ENCODE data around the gene PTGS1.
"Not testable (repeated sequence)": the region's sequence is repeated elsewhere in the genome, so short reads cannot be mapped to it uniquely, and the experiment has no call there.

Gene PTGS1

DNA sequence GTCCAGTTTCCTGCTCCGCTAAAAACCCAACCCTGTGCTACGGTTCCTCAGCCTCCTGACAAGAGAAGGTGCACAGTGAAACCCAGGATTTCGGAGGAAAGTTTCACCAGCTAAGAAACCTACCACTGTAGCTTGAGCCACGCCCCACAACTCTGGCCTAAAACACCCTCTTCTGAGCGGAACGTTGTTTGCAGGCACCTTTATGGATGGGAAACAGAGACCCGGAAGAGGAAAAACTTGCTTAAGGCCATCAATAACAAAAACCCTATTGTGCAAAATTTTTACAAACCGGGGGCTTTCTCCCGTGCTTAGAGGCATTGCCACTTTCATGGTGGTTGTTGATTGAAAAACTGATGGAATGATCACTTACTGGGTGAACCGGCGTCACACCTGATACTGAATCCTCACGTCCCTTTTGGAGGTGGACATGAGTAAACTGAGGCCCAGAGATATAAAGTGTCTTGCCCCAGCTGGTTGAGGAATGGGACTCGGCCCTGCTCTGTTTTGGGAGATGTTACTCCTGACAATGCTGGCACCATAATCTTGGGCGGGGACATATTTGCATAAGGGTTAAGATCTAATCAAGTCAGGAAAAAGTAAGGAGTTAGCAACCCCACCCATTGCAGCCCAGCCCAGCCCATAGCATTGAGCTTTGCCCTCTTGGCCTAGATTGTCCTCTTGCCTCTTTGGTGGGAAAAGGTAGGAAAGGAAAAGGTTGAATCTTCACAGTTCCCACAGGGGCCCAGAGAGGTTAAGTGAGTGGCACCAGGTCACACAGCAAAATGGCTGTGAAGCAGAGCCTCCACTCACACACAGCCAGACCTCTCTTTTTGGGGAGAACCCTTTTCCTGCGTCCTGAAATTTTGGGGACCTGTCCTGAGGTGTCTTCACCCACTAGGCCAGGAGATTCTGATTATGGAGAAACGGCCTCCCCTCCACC is 23.2 kb upstream of the PTGS1 start:
- no peak for DNase-seq

DNA sequence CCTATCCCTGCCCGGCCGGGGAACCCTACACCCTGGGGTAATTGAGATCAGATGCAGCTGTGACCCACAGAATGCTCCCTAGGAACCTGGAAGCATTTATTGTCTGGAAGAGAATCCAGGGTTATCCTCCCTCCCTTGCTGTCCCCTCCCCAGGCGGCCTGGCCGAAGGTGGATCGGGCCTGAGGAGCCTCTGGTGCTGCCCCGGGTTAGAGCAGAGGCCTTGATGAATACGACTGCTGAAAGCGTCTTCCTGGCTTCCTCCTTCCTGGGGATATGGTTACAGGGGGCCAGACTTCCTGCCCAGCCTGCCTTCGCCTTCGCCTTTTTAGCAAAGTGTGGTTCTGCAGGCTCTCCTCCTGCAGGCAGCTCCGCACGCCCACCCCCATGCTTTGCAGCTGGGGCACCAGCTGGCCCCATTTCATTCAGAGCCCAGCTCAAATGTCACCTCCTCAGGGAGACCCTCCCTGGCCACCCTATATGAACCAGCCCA is 22.5 kb upstream of the PTGS1 start:
- no peak for DNase-seq

DNA sequence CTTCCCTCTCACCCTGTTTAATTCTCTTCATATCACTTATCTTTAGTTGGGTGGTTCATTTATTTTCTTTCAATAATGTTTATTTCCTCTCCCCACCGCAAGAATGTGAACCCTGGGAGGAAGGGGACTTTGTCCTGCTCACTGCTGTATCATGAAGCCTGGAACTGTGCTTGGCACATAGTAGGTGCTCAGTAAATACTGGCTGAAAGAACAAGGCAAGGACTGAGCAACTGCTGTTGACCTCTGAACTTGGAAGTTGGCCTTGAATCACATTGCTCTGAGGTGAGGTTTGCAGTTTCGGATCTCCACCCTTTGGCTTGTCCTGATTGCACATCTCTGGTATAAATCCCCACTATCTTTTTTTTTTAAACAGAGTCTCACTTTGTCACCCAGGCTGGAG is 22.0 kb upstream of the PTGS1 start:
- DNase-seq, result no peak

DNA sequence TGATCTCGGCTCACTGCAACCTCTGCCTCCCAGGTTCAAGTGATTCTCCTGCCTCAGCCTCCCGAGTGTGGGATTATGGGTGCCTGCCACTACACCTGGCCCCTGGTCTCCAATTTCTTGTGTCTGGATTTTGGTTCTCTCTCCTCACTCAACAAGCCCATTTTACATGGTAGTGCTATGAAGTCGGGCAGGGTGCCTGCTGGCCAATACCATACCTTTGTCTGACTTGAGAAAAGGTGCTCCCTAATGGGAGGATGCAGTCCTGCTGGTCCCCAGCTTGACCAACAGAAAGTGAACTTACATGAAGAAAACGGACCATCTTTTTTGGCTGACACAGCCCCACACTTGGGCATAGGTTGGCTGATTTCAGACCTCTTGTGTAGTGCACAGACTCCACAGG is 21.6 kb upstream of the PTGS1 start:
- no peak for DNase-seq

DNA sequence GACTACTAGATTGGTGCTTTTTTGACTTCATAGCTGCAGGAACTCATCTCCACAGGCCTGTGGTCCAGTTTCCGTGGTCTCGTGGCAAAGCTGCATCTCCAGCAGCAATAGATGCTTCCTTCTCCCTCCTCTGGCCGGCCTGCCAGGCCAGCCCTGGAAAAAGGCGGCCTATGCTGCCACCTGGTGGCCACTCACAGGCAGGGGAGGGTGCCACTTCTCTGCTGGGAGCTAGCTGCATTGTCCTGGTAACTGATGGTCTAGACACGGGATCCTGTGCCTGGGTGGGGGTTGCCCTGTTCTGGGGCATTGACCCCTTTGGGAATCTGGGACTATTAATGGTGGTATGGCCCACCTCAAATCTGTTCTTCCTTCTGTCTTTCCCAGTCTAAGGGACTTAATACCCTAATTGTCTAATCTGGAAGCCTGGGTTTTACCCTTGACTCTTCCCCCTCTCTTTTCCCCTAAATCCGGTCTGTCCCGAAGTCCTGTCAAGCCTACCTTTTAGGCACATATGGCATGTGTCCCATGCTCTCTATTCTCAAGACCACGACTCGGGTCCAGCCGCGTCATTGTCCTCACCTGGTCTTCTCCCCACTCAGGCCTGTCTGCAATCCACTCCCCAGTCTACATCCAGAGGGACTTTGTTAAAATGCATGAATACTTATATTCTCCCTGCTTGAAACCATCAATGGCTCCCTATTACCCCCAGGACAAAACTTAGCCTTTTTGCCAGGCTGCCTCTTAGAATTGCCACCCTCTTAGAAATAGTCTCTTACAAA is 20.1 kb upstream of the PTGS1 start:
- peak in 13 of 14 donors; percentile 44 to 87 (median 74) for DNase-seq

DNA sequence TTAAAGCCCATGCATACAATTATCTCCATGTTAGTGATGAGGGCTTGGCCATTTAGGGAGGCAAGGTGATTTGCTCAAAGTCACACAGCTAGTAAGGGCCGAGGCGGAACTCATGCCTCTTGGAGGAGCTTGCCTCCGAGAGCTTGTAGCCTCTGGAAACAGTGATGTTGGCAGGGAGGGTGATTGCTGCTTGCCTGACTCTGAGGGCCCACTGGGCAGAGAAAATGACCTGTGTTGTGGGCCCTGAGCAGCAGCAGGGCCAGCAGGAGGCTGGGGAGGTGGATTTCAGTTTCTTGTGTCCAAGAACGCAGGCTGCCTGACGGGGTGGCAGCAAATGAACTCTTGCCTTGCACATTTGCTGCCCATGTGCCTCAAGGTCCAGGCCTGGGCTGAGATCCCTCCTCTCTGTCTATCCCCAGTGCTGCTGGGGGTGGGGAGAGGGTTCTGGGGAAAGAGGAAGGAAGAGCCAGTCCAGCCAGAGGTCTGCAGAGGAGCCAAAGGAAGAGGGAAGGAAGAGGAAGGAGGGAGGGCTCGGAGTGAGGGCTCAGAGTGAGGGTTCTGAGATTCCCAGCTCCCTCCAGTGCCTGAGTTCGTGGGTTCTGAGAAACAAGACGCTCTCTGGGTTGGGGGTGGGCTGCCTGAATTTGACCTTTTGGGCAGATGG is 16.2 kb upstream of the PTGS1 start:
- DNase-seq, result peak in 6 of 14 donors; percentile 16 to 35 (median 28)

DNA sequence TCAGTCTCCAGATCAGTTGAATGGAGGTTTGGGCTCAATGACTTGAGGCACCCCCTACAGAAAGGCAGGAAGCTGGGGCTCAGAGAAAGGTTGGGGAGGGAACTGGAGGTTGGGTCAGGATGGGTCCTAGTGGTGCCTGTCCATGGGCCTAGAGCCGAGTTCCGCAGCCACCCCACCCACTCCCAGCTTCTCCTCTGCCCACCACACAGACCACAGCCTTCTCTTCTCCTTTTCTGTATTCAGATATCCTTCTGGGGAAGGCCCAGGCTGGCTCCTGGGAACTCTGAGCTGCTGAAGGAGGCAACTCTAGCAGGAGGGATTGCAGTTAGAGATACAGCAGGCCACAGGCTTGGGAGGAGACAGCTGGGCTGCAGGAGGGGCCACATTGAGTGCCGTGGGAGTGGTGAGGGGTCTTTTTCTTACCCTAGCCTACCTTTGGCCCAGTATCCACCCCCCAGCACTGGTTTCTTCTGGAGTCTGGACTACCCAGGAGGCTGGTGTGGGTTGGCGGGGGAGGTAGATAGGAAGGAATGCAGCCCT is 15.4 kb upstream of the PTGS1 start:
- no peak for DNase-seq

DNA sequence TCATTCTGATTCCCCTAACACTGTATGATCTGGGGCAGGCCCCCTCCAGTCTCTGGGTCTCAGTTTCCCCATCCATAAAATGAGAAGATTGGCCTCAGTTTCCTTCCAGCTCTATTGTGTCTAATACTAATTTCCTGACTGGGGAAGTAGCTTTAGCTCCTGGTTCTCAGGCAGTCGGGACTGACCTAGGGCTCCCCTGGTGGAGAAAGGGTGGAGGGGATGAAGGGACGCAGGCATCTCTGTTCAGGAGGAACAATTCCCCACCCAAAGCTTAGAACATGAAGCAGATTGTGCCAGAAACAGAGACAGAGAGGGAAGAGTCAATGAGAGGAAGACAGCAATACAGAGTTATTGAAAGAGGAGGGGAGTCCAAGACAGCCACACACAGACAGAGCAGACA is 14.2 kb upstream of the PTGS1 start:
- DNase-seq, result no peak

DNA sequence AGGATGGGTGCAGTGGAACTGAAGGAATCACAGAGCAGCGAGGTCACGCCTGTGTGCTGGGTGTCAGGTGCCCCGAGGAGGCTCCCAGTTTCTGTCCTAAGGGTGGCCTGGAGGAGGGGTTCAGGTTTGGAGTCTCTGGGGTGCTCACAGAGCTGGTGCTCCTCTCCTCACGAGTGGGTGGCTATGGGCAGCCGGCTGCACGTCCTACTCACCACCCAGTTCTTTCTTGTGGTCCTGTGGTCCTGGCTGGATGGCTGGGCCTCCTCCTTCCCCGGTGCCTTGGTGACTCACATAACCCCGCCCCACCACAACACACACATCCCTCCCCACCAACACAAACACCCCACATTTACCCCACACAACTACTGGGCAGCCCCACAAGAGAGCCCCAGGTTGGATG is 9.9 kb upstream of the PTGS1 start:
- DNase-seq, result no peak

DNA sequence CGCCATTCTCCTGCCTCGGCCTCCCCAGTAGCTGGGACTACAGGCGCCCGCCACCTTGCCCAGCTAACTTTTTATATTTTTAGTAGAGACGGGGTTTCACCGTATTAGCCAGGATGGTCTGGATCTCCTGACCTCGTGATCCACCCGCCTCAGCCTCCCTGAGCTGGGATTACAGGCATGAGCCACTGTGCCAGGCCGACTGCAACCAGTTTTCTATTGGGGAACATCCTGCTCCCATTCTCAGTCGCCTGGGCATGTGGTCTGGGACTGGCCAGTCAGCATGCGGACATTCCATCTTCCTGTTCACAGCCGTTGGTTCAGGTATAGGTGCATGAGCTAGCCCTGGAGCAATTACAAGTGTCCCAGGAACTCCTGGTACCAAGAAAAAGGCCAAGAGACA is 7.7 kb upstream of the PTGS1 start:
- DNase-seq, result not testable (repeated sequence)

DNA sequence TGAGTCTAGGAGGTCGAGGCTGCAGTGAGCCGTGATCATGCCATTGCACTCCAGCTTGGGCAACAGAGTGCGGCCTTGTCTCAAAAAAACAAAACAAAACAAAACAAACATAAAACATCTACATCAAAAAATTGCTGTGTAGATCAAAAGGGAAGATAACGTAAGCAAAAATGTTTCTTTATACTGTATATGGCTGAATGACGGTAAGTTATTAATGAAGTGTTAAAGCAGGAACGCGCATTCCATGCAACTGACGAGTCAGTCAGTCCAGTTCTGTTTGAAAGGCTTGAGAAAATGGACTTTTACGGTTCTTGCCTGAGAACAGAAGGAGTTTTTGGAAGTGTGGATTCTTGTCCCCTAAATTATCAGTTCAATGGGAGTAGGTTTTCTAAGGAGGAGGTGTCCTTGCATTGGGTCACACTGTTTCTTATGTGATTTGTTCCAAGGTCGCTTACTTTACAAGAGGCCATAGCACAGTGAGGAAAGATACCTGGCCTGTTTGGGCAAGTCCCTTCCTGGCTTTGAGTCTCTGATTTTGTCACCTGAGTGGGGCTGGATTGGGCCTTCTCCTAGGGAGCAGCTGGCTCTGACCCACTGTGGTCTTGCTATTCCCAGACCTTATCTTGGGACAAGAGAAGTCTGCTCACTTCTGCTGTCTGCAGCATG is 6.6 kb upstream of the PTGS1 start:
- no peak for DNase-seq

DNA sequence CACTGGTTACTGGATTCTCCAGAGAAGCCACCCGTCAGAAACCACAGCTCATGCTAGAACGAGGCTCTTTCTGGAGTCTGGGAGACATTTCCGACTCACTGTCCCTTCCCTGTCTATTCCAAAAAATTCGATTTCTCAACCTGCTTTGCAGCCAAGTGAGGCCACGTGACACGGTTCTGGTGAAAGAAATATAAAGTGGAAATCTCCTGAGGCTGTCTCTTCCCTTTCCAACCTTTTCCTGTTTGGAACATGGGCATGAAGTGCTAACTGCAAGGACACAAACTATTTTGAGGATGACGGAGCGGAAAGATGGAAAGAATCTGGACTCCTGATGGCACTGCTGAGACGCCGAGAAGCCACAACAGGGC is 6.1 kb upstream of the PTGS1 start:
- DNase-seq, result no peak

DNA sequence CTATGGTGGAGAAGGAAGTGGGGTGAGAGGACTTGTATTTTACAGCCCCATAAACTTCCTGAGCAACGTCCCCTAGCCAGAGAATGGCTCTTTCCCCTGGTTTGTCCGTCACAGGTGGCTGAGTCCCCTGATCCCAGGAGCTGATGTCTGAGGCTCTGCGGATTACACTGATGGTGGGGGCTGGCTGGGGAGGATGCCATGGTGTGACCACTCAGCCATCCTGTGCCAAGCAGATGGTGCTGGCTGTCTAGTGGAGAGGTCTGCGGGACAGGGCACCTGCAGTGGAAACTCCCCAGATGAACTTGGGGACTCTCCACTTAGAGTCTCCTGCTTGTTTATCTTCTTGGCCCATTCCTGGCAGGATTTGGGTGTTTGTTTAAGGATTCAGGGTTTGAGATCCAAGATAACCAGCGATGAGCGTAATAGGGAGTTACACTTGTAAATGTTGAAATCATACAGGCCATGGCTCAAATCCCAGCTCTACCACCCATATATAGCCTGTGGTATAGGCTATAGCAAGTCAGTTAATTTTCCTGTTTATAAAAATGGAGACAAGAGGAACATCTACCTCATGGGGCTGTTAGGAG is 4.7 kb upstream of the PTGS1 start:
- no peak for DNase-seq

DNA sequence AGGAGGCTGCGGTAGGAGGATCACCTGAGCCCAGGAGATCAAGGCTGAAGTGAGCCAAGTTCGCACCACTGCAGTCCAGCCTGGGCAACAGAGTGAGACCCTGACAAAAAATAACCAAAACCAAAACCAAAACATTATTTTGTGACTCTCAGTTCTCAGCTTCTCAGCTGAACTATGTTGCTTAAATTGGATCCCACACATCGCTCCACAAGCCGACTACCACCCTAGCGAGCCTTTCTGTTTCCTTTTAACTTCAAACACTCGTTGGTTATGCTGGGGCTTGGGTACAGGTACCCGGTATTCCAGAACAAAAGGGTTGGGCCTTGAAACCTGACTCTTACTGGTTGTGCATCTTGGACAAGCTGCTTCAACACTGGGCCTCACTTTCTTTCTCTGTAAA is 3.8 kb upstream of the PTGS1 start:
- DNase-seq, result no peak

DNA sequence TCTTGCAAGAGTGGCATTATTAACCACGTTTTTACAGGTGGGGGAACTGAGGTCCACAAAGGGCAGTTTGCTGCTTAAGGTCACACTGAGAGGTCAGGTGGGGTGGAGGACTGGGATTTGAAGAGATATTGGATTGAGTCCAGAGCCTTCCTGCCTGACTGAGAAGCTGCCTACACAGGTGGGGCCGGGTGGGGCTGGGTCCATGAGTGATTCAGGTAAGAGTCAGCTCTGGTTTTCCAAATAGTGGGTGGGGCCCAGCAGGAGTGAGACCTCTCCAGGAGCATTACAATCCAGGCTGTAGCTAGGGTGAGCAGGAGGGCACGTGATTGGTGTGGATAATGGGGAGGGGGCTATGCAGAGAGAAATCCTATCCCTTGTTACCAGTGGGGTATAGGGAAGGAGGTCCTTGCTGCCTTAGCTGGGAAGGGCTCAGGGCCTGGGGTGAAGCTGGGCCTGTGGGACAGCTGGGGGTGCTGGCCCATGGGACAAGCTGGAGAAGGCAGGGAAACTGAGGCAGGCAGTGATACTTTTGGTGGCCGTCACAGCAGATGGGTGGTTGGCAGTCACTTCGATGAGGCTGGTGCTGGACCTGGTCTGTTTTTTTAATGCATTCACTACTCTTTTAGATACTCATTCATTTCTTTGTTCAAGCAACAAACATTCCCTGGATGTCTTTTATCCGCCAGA is 2.9 kb upstream of the PTGS1 start:
- no peak for DNase-seq

DNA sequence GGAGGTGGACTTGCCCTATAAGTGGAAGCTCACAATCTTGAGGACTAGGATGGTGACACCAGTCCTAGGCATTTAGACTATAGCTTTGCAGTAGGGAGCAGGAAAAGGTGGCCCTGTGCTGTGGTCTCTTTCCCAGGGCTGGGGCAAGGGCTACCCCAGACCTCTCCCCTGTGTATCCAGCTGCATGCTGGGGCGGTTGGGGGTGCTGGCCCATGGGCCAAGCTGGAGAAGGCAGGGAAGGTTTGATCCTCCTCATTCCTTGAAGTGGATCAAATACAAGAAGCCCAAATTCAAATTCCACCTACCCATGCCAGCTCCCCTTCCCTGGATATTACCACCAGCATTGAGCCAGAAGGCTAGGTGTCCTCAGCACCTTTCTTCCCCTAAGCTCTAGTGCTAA is 2.2 kb upstream of the PTGS1 start:
- DNase-seq, result no peak

DNA sequence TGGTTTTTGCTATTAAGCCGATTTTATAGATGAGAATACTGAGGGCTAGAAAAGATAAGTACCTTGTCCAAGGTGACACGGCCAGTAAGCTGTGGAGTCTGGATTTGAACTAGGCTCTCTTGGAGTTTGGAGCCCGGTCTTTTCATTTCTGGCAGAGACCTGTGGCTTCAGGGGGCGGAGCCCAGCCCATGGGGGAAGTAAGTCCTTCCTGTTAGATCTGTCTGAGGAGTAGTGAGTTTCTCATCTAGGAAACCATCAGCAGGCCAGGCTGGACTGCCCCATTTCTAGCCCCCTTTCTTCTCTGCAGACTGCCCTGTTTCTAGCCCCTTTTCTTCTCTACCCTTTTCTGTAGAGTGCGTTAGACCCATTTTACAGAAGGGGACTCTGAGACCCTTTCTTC is 521 bp upstream of the PTGS1 start:
- peak in 2 of 14 donors; percentile 7 to 41 for DNase-seq

DNA sequence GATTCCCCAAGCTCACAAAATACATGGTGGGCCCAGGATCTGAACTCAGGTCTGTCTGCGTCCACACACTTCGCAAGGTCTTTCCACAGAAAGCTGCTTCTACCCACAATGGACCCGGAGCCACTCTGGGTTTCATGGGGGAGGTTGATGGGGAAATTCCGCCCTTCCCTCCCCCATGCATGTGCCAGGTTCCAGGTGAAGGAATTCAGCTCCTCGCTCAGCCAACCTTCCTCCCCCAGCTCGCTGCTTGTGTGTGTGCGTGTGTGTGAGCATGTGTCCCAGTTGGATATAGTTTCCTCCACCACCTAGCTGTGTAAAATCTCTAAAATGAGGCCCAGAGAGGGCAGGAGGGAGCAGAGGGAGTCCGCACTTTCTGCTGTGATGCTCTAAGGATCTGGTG is 1.0 kb downstream of the PTGS1 start:
- no peak for DNase-seq

DNA sequence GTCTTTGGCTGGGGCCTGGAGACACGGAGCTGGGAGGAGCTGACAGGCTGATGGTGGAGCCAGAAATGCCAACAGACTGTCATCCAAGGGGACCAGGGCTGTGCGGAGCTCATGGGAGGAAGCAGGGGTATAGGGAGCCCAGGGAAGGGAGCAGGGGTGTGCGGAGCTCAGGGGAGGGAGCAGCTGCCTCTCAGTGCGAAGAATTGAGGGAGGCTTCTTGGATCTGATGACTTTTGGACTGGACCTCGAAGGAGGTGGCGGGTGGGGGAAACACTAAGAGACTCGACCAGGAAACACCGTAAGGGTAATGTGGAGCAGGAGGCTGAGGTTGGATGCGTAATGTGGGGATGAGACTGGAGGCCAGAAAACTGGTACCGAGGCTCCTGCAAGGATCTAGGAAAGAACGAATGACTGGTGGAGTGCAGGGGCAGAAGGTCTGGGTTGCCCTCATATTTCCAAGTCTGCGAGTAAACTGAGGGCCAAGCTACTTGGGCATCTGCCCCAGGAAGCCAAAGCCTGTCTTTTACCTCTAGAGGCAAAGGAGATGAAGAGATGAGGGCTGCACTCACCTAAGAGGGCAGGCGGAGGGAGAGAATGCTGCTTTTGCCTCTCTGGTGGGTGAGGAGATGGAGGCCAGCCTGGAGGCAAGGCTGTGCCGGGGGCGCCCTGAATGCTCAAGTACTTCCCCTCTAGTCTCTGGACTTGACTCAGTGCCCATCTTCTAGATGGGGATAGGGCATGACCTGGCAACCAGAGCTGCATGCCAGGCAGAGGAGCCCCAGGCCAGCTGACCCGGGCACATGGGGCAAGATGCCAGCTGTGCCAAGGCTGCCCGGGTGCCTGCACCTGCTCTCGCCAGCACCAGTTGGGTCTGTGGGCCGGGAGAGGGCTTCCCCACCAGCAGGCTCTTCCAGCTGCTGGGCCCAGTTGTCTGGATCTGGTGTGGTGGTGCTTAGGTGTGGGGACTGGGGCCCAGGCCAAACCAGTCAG is 2.3 kb downstream of the PTGS1 start:
- no peak for DNase-seq

DNA sequence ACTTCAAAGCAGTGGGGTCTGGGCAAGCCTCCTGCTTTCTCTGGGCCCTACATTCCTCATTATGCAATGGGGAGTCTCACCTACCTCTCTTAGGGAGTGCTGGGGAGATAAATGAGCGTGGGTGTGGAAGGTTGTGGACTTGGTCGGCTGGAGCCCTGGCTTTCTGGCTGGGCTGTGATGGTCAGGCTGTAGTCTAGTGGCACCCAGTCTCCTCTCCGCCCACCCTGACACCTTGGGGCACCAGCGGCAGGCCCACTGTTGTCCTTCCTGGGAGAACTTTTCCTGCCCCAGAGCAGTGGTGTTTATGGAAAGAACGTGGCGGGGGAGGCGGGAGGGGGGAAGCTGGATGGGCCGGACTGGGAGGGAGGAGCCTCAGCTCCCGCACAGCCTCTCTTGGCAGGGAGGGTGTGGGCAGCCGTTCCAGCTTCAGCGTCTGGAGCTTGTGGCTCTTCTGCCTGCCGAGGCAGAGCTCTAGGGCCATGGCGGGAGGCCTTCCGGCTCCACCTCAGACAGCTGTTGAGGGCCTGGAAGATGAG is 4.1 kb downstream of the PTGS1 start:
- no peak for DNase-seq
